IMR-90 (cell line): ENCODE results near the gene MRPL23. TPM values are rescaled to one million over a fixed set of nuclear protein-coding genes. Genes with fewer than 3 reads are reported as not detected.

Experiments
- ATAC-seq: fragments of 200-7000 bp; cut with Tn5 transposase; 2 replicates; pipeline ENCODE4 v1.9.1; 2020; ENCODE audit warnings: low read depth, mild to moderate bottlenecking, moderate library complexity
- BruUV-seq: library from RNA; stranded (reverse); fragments of 400-500 nt; replicated peaks from 2 replicates; lab custom pipeline; 2021; lab: Mats Ljungman, UMichigan
- CTCF ChIA-PET: fragments of 300-600 bp; formaldehyde crosslinking; extraction: SDS; loops from one replicate; lab custom pipeline; 2021; ENCODE audit warnings: antibody characterized with exemption; lab: Yijun Ruan, JAX
- POLR2A ChIA-PET: fragments of 300-600 bp; sonication (Branson Sonifier 250); formaldehyde crosslinking; loops from one replicate; lab custom pipeline; 2022; ENCODE audit warnings: antibody characterized with exemption; ENCODE audit not compliant: unreplicated experiment; lab: Charles Lee
- DNase-seq: peaks from one replicate; pipeline ENCODE4 v3.0.0; 2013
- H2AFZ ChIP-seq: replicated peaks from 2 replicates; pipeline ENCODE3; 2013; ENCODE audit warnings: low read length, mild to moderate bottlenecking; ENCODE audit not compliant: poor library complexity
- H2AK5ac ChIP-seq: 2 replicates; pipeline ENCODE4 v1.6.1; 2013; ENCODE audit warnings: low read depth, low read length, inconsistent platforms
- H2AK9ac ChIP-seq: replicated peaks from 2 replicates; pipeline ENCODE3; 2013; ENCODE audit warnings: mild to moderate bottlenecking, low read depth, low read length, moderate library complexity; ENCODE audit not compliant: poor library complexity
- H2BK120ac ChIP-seq: 2 replicates; pipeline ENCODE4 v1.6.1; 2013; ENCODE audit warnings: low read depth, low read length, inconsistent platforms
- H2BK15ac ChIP-seq: 3 replicates; pipeline ENCODE4 v1.6.1; 2013; ENCODE audit warnings: low read depth, low read length, inconsistent platforms
- H2BK20ac ChIP-seq: 2 replicates; pipeline ENCODE4 v1.6.1; 2013; ENCODE audit warnings: low read depth, mild to moderate bottlenecking, inconsistent platforms, low read length, moderate library complexity
- H2BK5ac ChIP-seq: 2 replicates; pipeline ENCODE4 v1.6.1; 2013; ENCODE audit warnings: mild to moderate bottlenecking, low read depth, low read length, inconsistent platforms; ENCODE audit not compliant: poor library complexity, severe bottlenecking
- H3K14ac ChIP-seq: replicated peaks from 2 replicates; pipeline ENCODE4 v1.6.1; 2013; ENCODE audit warnings: low read depth, low read length, inconsistent platforms
- H3K18ac ChIP-seq: 2 replicates; pipeline ENCODE4 v1.6.1; 2013; ENCODE audit warnings: low read depth, low read length, control low read depth
- H3K23ac ChIP-seq: 2 replicates; pipeline ENCODE4 v1.6.1; 2013; ENCODE audit warnings: low read depth, low read length, inconsistent platforms
- H3K27ac ChIP-seq: 2 replicates; pipeline ENCODE4 v1.5.1; 2013; ENCODE audit warnings: mild to moderate bottlenecking, control low read depth, low read length; ENCODE audit not compliant: insufficient read depth
- H3K27me3 ChIP-seq: 2 replicates; pipeline ENCODE4 v1.6.1; 2013; ENCODE audit warnings: low read length; ENCODE audit not compliant: control insufficient read depth, insufficient read depth
- H3K36me3 ChIP-seq: 2 replicates; pipeline ENCODE4 v1.6.1; 2013; ENCODE audit warnings: low read length, mixed read lengths; ENCODE audit not compliant: control insufficient read depth, insufficient read depth
- H3K4ac ChIP-seq: 2 replicates; pipeline ENCODE4 v1.6.1; 2013; ENCODE audit warnings: low read depth, low read length, inconsistent platforms
- H3K4me1 ChIP-seq: 2 replicates; pipeline ENCODE4 v1.6.1; 2013; ENCODE audit warnings: low read length, mixed read lengths; ENCODE audit not compliant: control insufficient read depth, insufficient read depth
- H3K4me2 ChIP-seq: 2 replicates; pipeline ENCODE4 v1.6.1; 2013; ENCODE audit warnings: low read depth, mild to moderate bottlenecking, control low read depth, low read length, moderate library complexity
- H3K4me3 ChIP-seq: 2 replicates; pipeline ENCODE4 v1.5.1; 2013; ENCODE audit warnings: low read depth, mild to moderate bottlenecking, control low read depth, low read length, moderate library complexity; ENCODE audit not compliant: insufficient read depth
- H3K56ac ChIP-seq: 2 replicates; pipeline ENCODE4 v1.6.1; 2013; ENCODE audit warnings: low read length, inconsistent platforms; ENCODE audit not compliant: insufficient read depth; ENCODE audit errors: extremely low read depth
- H3K79me1 ChIP-seq, 2 experiments: 2 replicates each; pipeline ENCODE4 v1.6.1; 2013; ENCODE audit warnings: low read length in 2 of 2, inconsistent platforms in 1 of 2, low read depth in 1 of 2
- H3K9ac ChIP-seq: 2 replicates; pipeline ENCODE4 v1.6.1; 2013; ENCODE audit warnings: low read depth, low read length, control low read depth
- H3K9me1 ChIP-seq: 2 replicates; pipeline ENCODE4 v1.6.1; 2013; ENCODE audit warnings: low read length, inconsistent platforms; ENCODE audit not compliant: insufficient read depth
- H3K9me3 ChIP-seq: 2 replicates; pipeline ENCODE4 v1.6.1; 2013; ENCODE audit warnings: low read length; ENCODE audit not compliant: control insufficient read depth, insufficient read depth
- H4K20me1 ChIP-seq: 2 replicates; pipeline ENCODE4 v1.6.1; 2013; ENCODE audit warnings: low read length, inconsistent platforms; ENCODE audit not compliant: insufficient read depth
- H4K5ac ChIP-seq: 2 replicates; pipeline ENCODE4 v1.6.1; 2013; ENCODE audit warnings: mild to moderate bottlenecking, low read depth, low read length, control low read depth
- H4K8ac ChIP-seq, 2 experiments: 2 replicates each; pipeline ENCODE4 v1.6.1; 2013; ENCODE audit warnings: low read depth in 2 of 2, low read length in 2 of 2, control low read depth in 1 of 2, inconsistent platforms in 1 of 2
- H4K91ac ChIP-seq: 2 replicates; pipeline ENCODE4 v1.6.1; 2013; ENCODE audit warnings: low read depth, low read length, inconsistent platforms; ENCODE audit not compliant: insufficient read depth
- CEBPB ChIP-seq: IDR thresholded peaks from 2 replicates; pipeline ENCODE4 v1.6.1; 2012; ENCODE audit warnings: low read depth, low read length, improper control_type of control experiment
- CTCF ChIP-seq: conservative IDR thresholded peaks from 2 replicates; pipeline ENCODE4 v1.5.1; 2012; ENCODE audit warnings: mild to moderate bottlenecking, low read depth, low read length, improper control_type of control experiment
- MXI1 ChIP-seq: IDR thresholded peaks from 2 replicates; pipeline ENCODE4 v1.6.1; 2012; ENCODE audit warnings: low read depth, mild to moderate bottlenecking, low read length, moderate library complexity, borderline replicate concordance
- POLR2A ChIP-seq: IDR thresholded peaks from 2 replicates; pipeline ENCODE4 v1.6.1; 2012; ENCODE audit warnings: mild to moderate bottlenecking, low read depth, low read length
- RCOR1 ChIP-seq: IDR thresholded peaks from 2 replicates; pipeline ENCODE4 v1.6.1; 2012; ENCODE audit warnings: mild to moderate bottlenecking, low read length, improper control_type of control experiment; ENCODE audit not compliant: insufficient replicate concordance
- RFX5 ChIP-seq: IDR thresholded peaks from 2 replicates; pipeline ENCODE4 v1.8.0; 2012; ENCODE audit warnings: low read depth, mild to moderate bottlenecking, low read length, moderate library complexity
- SMC3 ChIP-seq: fragments of 150-350 bp; IDR thresholded peaks from 2 replicates; pipeline ENCODE4 v1.6.1; 2016; ENCODE audit warnings: low read depth, mild to moderate bottlenecking, antibody characterized with exemption, low read length, moderate library complexity
- WGBS, 2 experiments: methylation state at CpG; one replicate each; pipeline versions ENCODE4 v1.1.5 to v1.1.7; 2013; ENCODE audit warnings: missing lambda C conversion rate in 2 of 2; ENCODE audit not compliant: insufficient read length in 1 of 2; ENCODE audit errors: extremely low coverage in 2 of 2; 5-methylcytosine and 5-hydroxymethylcytosine counted together
- dilution Hi-C: fragments of 300-500 bp; cut with HindIII; formaldehyde crosslinking; loops from one replicate; pipeline ENCODE4 v1.14.3; 2018; ENCODE audit warnings: low sequenced_read_pairs; ENCODE audit not compliant: unreplicated experiment
- in situ Hi-C: fragments of 300-500 bp; cut with MboI; formaldehyde crosslinking; loops from 3 replicates; pipeline ENCODE4 v1.14.3; 2019; ENCODE audit warnings: low sequenced_read_pairs, inconsistent platforms, mixed read lengths
- intact Hi-C: fragments of 100-400 bp; cut with micrococcal nuclease; formaldehyde crosslinking; loops from 2 replicates; pipeline ENCODE4 v1.10.0; 2022
- polyA plus RNA-seq, 3 experiments: library from polyadenylated mRNA; depleted of rRNA; stranded (reverse); fragments of >200 nt; gene quantifications; 2 replicates each; pipeline ENCODE4 v1.2.3, GENCODE V29; 2012; ENCODE audit warnings: low replicate concordance in 1 of 3
- total RNA-seq: library from RNA; depleted of rRNA; stranded (reverse); fragments of >200 nt; gene quantifications from 2 replicates; pipeline ENCODE4 v1.2.3, GENCODE V29; 2012

MRPL23 gene
- total and polyA plus RNA-seq, 2 of the 4 experiments (the other 2 are of a cell fraction): 68.4 to 114 TPM

- TF ChIP-seq MXI1 (no peak), POLR2A (no peak), CEBPB (no peak), RCOR1 (no peak), RFX5 (no peak), SMC3 (no peak), CTCF (no peak)
- H4K5ac ChIP-seq: no peak overlapping the region
- H4K91ac ChIP-seq: no peak overlapping the region
- H3K4me1 ChIP-seq: no peaks in the 10 kb centered on the region
- no peak overlapping the region for H2BK5ac ChIP-seq
- no peak for ATAC-seq
- H3K14ac ChIP-seq: no peak overlapping the region
- intact Hi-C loops (no loop called here), dilution Hi-C loops (no loop called here), in situ Hi-C loops (no loop called here)
- 67% methylated on average over 1 of the region's 4 CpGs; no CpG with 5 or more reads in 1 of the 2 experiments for WGBS, 2 experiments
- no peak overlapping the region for H3K9ac ChIP-seq
- H4K8ac ChIP-seq: no peak overlapping the region
- H3K56ac ChIP-seq: no peak overlapping the region
- no peaks in the 10 kb centered on the region for H3K9me1 ChIP-seq
- H3K79me1 ChIP-seq: no peaks in the 10 kb centered on the region
- no peak overlapping the region for H3K4ac ChIP-seq
- ChIA-PET CTCF (no interaction called here), POLR2A (no interaction called here)
- no peaks in the 10 kb centered on the region for H3K36me3 ChIP-seq
- H2AK5ac ChIP-seq: no peak overlapping the region
- no peak overlapping the region for H2BK120ac ChIP-seq
- H3K27me3 ChIP-seq: peaks cover 38% of the 10 kb centered on the region
- no peak overlapping the region for H3K4me3 ChIP-seq
- no peak for DNase-seq
- no TSS peak for BruUV-seq
- no peak overlapping the region for H2AFZ ChIP-seq
- no peak overlapping the region for H2AK9ac ChIP-seq
- H3K4me2 ChIP-seq: no peak overlapping the region
- no peak overlapping the region for H3K18ac ChIP-seq
- H3K9me3 ChIP-seq: no peaks in the 10 kb centered on the region
- H2BK20ac ChIP-seq: no peak overlapping the region
- no peak overlapping the region for H3K23ac ChIP-seq
- H2BK15ac ChIP-seq: no peak overlapping the region
- no peak overlapping the region for H3K27ac ChIP-seq
- H4K20me1 ChIP-seq: no peaks in the 10 kb centered on the region
Observed at GRCh38 chr11:1899090-1899489, 48.0 kb upstream of the MRPL23 start.
